Tibial nerve (tissue), 4 donors: ENCODE results near the gene CD46. TPM values are rescaled to one million over a fixed set of nuclear protein-coding genes. Genes with fewer than 3 reads are reported as not detected.

Source experiments
- DNase-seq, 2 donors: peaks; one replicate each; pipeline ENCODE4 v3.0.0-alpha.2; 2019; ENCODE audit warnings: low spot score in 2 of 2
- H3K27ac ChIP-seq, 4 donors: fragments of 200-600 bp; sonication (generic) in 3 of 4; one replicate each; pipeline ENCODE4 v1.5.1; 2017 to 2019; ENCODE audit warnings: mild to moderate bottlenecking in 1 of 4
- H3K27me3 ChIP-seq, 2 donors: fragments of 200-600 bp; sonication (generic) in 1 of 2; one replicate each; pipeline versions ENCODE4 v1.5.1 to v1.6.0; 2017 to 2019
- H3K36me3 ChIP-seq, 3 donors: fragments of 200-600 bp; sonication (generic); one replicate each; pipeline ENCODE4 v1.5.1; 2018 to 2019
- H3K4me1 ChIP-seq, 4 donors: fragments of 200-600 bp; sonication (generic) in 3 of 4; one replicate each; pipeline ENCODE4 v1.5.1; 2017 to 2019
- H3K4me3 ChIP-seq, 4 donors: fragments of 200-600 bp; sonication (generic) in 3 of 4; one replicate each; pipeline ENCODE4 v1.5.1; 2017 to 2019; ENCODE audit warnings: mild to moderate bottlenecking in 1 of 4, moderate library complexity in 1 of 4
- H3K9me3 ChIP-seq, 4 donors: fragments of 200-600 bp; sonication (generic) in 3 of 4; one replicate each; pipeline ENCODE4 v1.5.1; 2017 to 2019
- CTCF ChIP-seq, 5 experiments: fragments of 200-600 bp in 3 of 5; fragments of 450-650 bp in 2 of 5; sonication (generic) in 3 of 5; IDR thresholded peaks; one replicate each; pipeline ENCODE4 v1.5.1; 2016 to 2019; ENCODE audit warnings: antibody characterized with exemption in 5 of 5, mild to moderate bottlenecking in 3 of 5, moderate library complexity in 2 of 5
- EP300 ChIP-seq, 2 donors: sonication (generic); formaldehyde crosslinking; IDR thresholded peaks; one replicate each; pipeline ENCODE4 v1.6.1; 2017; ENCODE audit warnings: antibody characterized with exemption in 2 of 2, mild to moderate bottlenecking in 1 of 2
- POLR2A ChIP-seq, 2 donors: fragments of 450-650 bp; IDR thresholded peaks; one replicate each; pipeline ENCODE4 v1.6.1; 2017; ENCODE audit warnings: antibody characterized with exemption in 2 of 2, mild to moderate bottlenecking in 2 of 2, moderate library complexity in 2 of 2
- WGBS, 2 donors: methylation state at CpG; one replicate each; pipeline ENCODE4 v1.1.5; 2018; 5-methylcytosine and 5-hydroxymethylcytosine counted together
- total RNA-seq, 4 donors: library from RNA; depleted of rRNA; stranded (reverse); fragments of >200 nt; gene quantifications; one replicate each; pipeline ENCODE4 v1.1.0, GENCODE V29; 2016

The CD46 gene
- total RNA-seq, 4 donors from 2014 or later: 95.4 to 154 (median 133) TPM

- H3K27ac ChIP-seq: peak overlapping the region; percentile 97 to 99 (median 98)
- H3K4me1 ChIP-seq: peaks cover 0 to 82% (median 62%) of the 10 kb centered on the region in 4 donors
- H3K36me3 ChIP-seq: no peaks in the 10 kb centered on the region
- TF ChIP-seq POLR2A (IDR thresholded peaks at IDR 0.05): no peak
- no peak for TF ChIP-seq EP300 (IDR thresholded peaks at IDR 0.05)
- TF ChIP-seq CTCF (IDR thresholded peaks at IDR 0.05): no peak
- no peaks in the 10 kb centered on the region for H3K27me3 ChIP-seq
- H3K4me3 ChIP-seq: peak overlapping the region in 3 of 4 donors; percentile 67 to 86 (median 75)
- no peak for DNase-seq
- 87 to 90% methylated on average over 6 of the region's 6 CpGs for WGBS, 2 donors
- no peaks in the 10 kb centered on the region for H3K9me3 ChIP-seq
Observed at GRCh38 chr1:207824691-207825408, 73.0 kb downstream of the CD46 start.

- DNase-seq: no peak
- no peaks in the 10 kb centered on the region for H3K27me3 ChIP-seq
- no peaks in the 10 kb centered on the region for H3K9me3 ChIP-seq
- peak overlapping the region; percentile 97 to 99 (median 98) for H3K27ac ChIP-seq
- H3K4me3 ChIP-seq: peak overlapping the region; percentile 19 to 45 (median 24)
- 77 to 79% methylated on average over 2 of the region's 2 CpGs for WGBS, 2 donors
- H3K36me3 ChIP-seq: no peaks in the 10 kb centered on the region
- H3K4me1 ChIP-seq: peaks cover 0 to 77% (median 57%) of the 10 kb centered on the region in 4 donors
- TF ChIP-seq CTCF (IDR thresholded peaks at IDR 0.05): no peak
Observed at GRCh38 chr1:207825409-207825695, 73.5 kb downstream of the CD46 start.

DNA sequence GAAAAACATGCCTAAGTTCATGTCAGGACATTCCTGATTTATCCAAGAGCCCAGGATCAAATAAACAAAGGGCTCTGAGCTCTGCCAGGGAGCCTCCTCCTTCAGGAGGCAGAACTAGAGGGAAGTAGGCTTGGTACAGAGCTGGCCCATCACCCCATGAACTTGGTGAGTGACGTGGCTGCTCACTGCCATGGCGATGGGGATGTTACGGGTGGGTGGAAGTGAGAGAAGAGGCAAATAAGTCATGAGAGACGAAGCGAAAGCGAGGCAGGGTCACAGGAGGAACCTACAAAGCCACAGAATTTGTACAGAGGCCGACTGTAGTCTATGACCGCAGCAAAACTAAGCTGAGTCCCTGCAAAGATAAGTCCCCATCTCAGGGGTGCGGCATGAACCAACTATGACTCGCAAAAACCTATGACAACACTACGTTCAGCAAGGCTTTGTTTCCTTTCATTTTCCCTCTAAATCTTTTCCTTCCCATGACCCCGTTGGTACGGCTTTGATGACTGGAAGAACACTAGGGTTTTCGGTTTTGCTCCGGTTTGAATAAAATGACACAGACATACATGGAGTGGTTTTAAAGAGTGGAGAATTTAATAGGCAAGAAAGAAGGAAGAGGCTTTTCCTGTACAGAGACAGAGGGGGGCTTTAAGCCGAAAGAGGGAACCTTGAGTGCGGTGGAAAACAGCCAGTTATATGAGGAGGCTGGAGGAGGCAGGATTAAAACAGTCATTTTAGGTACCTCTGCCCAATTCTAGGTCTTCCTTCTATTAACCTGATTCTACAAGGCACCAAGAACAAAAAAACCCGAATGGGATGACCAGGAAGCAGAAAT is 74.1 kb downstream of the CD46 start:
- TF ChIP-seq EP300 (IDR thresholded peaks at IDR 0.05) (peak in 1 of 2 donors; percentile 84), POLR2A (IDR thresholded peaks at IDR 0.05) (peak in 1 of 2 donors; percentile 55), CTCF (IDR thresholded peaks at IDR 0.05) (no peak)
- no peaks in the 10 kb centered on the region for H3K9me3 ChIP-seq
- H3K27me3 ChIP-seq: no peaks in the 10 kb centered on the region
- DNase-seq: peak; percentile 55 to 73
- H3K27ac ChIP-seq: peak overlapping the region; percentile 97 to 99 (median 98)
- peak overlapping the region; percentile 19 to 45 (median 24) for H3K4me3 ChIP-seq
- no peaks in the 10 kb centered on the region for H3K36me3 ChIP-seq
- 25 to 36% methylated on average over 18 of the region's 18 CpGs for WGBS, 2 donors
- peaks cover 0 to 77% (median 52%) of the 10 kb centered on the region in 4 donors for H3K4me1 ChIP-seq

DNA sequence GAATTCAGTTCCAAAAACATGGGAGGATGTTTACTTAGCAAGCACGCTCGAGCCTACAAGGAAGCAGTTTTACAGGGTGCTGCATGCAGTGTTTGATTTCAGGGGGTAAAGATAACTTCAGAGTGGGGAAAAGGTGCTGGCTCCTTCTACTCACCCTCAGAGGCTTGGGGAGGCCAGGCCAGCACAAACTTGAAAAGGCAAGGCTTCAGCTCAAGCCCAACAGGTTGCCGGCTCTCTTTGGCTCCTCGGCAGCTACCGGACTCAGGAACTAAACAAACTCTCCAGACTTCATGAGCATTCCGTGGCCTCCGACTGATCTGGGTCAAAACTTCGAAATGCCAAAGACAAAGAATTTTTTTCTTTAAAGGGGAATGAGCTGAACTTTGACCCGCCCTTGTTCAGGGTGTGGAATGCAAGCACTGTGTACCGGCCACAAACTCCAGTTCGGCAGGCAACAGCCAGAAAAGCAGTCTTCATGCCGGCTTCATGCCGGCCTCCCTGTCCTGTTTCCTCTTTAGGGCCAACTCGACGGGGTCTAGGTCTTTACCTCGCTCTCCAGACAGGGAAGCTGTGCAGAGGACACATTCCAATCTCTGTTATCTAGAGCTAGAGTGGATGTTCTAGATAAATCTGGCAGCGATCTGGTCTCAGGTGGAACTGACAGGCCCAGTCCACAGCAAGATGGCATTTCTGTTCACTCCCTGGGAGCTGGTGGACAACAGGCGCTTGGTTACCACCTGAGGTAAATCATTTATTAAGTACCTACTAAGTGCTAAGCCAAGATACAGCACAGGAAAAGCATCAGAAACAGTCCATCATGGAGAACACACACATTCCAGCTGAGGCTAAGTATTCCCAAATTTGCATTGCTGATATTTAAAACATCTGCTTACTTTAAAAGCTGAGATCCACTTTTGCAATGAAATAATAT is 75.0 kb downstream of the CD46 start:
- TF ChIP-seq POLR2A (IDR thresholded peaks at IDR 0.05) (peak in 1 of 2 donors; percentile 30), CTCF (IDR thresholded peaks at IDR 0.05) (no peak), EP300 (IDR thresholded peaks at IDR 0.05) (peak; percentile 36 to 76)
- peak in 1 of 2 donors; percentile 55 for DNase-seq
- Histone ChIP-seq H3K4me3 (peak overlapping the region; percentile 19 to 45 (median 24)), H3K4me1 (peaks cover 0 to 77% (median 48%) of the 10 kb centered on the region in 4 donors), H3K36me3 (no peaks in the 10 kb centered on the region), H3K9me3 (no peaks in the 10 kb centered on the region), H3K27me3 (no peaks in the 10 kb centered on the region), H3K27ac (peak overlapping the region; percentile 97 to 99 (median 98))
- WGBS, 2 donors: 9 to 30% methylated on average over 18 of the region's 18 CpGs
